K562 (cell line): Measurements from ENCODE around the gene NPFFR1. TPM values are rescaled to one million over a fixed set of nuclear protein-coding genes. Genes with fewer than 3 reads are reported as not detected.

Experiments
- ATAC-seq: fragments of 200-7000 bp; cut with Tn5 transposase; 3 replicates; pipeline ENCODE4 v1.9.1; 2020; ENCODE audit warnings: moderate library complexity
- BruUV-seq: library from RNA; stranded (reverse); fragments of 400-500 nt; replicated peaks from 2 replicates; lab custom pipeline; 2021; lab: Mats Ljungman, UMichigan
- CTCF ChIA-PET: fragments of 300-600 bp; formaldehyde crosslinking; extraction: SDS; loops from one replicate; lab custom pipeline; 2021; ENCODE audit warnings: low intra/inter-chr PET ratio; lab: Yijun Ruan, JAX
- POLR2A ChIA-PET: fragments of 300-600, 350-650 bp; sonication (Branson Sonifier 250); formaldehyde crosslinking; extraction: SDS; loops from one replicate; lab custom pipeline; 2021; ENCODE audit warnings: antibody characterized with exemption, inconsistent platforms; lab: Yijun Ruan, JAX
- DNase-seq, 4 experiments: peaks; one replicate each; pipeline versions ENCODE4 v3.0.0 to v3.0.0-alpha.2; 2011 to 2018; ENCODE audit warnings: low spot score in 3 of 4, mixed read lengths in 3 of 4; ENCODE audit errors: extremely low read depth in 1 of 4
- FAIRE-seq: peaks from 2 replicates; lab custom pipeline; 2011; peaks lifted over from hg19 to GRCh38; lab: Jason Lieb, UNC
- H2AFZ ChIP-seq: 2 replicates; pipeline ENCODE4 v1.6.0; 2011; ENCODE audit warnings: low read depth, low read length, control low read depth, inconsistent platforms
- H3K27ac ChIP-seq: fragments of 200-600 bp; 3 replicates; pipeline ENCODE4 v1.8.0; 2011; ENCODE audit warnings: low read depth, mild to moderate bottlenecking, control low read depth, inconsistent platforms, low read length, moderate library complexity, mixed read lengths; ENCODE audit errors: extremely low read depth
- H3K27me3 ChIP-seq, 2 experiments: fragments of 300-600 bp in 1 of 2; 2 replicates in 1 of 2; 3 replicates in 1 of 2; pipeline versions ENCODE4 v1.6.0 to v1.8.0; 2011; ENCODE audit warnings: inconsistent platforms in 2 of 2, low read length in 2 of 2, mild to moderate bottlenecking in 1 of 2, mixed read lengths in 1 of 2, moderate library complexity in 1 of 2; ENCODE audit not compliant: control insufficient read depth in 2 of 2, insufficient read depth in 2 of 2
- H3K36me3 ChIP-seq: fragments of 300-600 bp; 3 replicates; pipeline ENCODE4 v1.8.0; 2011; ENCODE audit warnings: mild to moderate bottlenecking, low read length, inconsistent platforms; ENCODE audit not compliant: control insufficient read depth, insufficient read depth
- H3K4me1 ChIP-seq, 2 experiments: fragments of 200-600 bp in 1 of 2; replicated peaks in 1 of 2; 2 replicates in 1 of 2; 3 replicates in 1 of 2; pipeline versions ENCODE4 v1.5.1 to v1.8.0; 2011; ENCODE audit warnings: inconsistent platforms in 2 of 2, low read length in 2 of 2, mild to moderate bottlenecking in 1 of 2, mixed read lengths in 1 of 2, moderate library complexity in 1 of 2; ENCODE audit not compliant: control insufficient read depth in 2 of 2, insufficient read depth in 2 of 2
- H3K4me2 ChIP-seq: 2 replicates; pipeline ENCODE4 v1.6.1; 2011; ENCODE audit warnings: low read length, control low read depth, inconsistent platforms, mixed read lengths; ENCODE audit not compliant: insufficient read depth
- H3K4me3 ChIP-seq: fragments of 200-600 bp; sonication (generic), shearing (Covaris generic); 2 replicates; pipeline ENCODE4 v1.5.1; 2016; ENCODE audit warnings: control low read depth, inconsistent platforms
- H3K79me2 ChIP-seq: fragments of 200-600 bp; 3 replicates; pipeline ENCODE4 v1.8.0; 2011; ENCODE audit warnings: low read length, inconsistent platforms; ENCODE audit not compliant: control insufficient read depth, insufficient read depth
- H3K9ac ChIP-seq, 2 experiments: 2 replicates each; pipeline versions ENCODE4 v1.6.0 to v1.6.1; 2011; ENCODE audit warnings: low read depth in 2 of 2, low read length in 2 of 2, control low read depth in 1 of 2, inconsistent platforms in 1 of 2, mild to moderate bottlenecking in 1 of 2, mixed read lengths in 1 of 2; ENCODE audit not compliant: insufficient read depth in 1 of 2
- H3K9me1 ChIP-seq: one replicate; pipeline ENCODE4 v1.6.0; 2011; ENCODE audit warnings: inconsistent platforms, mild to moderate bottlenecking, low read length, moderate library complexity; ENCODE audit not compliant: control insufficient read depth, insufficient read depth
- H3K9me3 ChIP-seq: replicated peaks from 2 replicates; pipeline ENCODE4 v1.5.1; 2011; ENCODE audit warnings: low read depth, low read length, inconsistent platforms; ENCODE audit not compliant: control insufficient read depth, insufficient read depth
- H4K20me1 ChIP-seq: replicated peaks from 2 replicates; pipeline ENCODE4 v1.6.1; 2011; ENCODE audit warnings: low read length, inconsistent platforms, mixed read lengths; ENCODE audit not compliant: control insufficient read depth, insufficient read depth
- COPS2 ChIP-seq: fragments of 450-650 bp; conservative IDR thresholded peaks from 2 replicates; pipeline ENCODE4 v1.6.1; 2016; ENCODE audit warnings: mild to moderate bottlenecking, moderate library complexity
- CSDE1 ChIP-seq, 2 experiments: fragments of 450-650 bp; IDR thresholded peaks; 2 replicates each; pipeline ENCODE4 v1.6.1; 2016; ENCODE audit warnings: mild to moderate bottlenecking in 1 of 2
- HOXB6 ChIP-seq: fragments of 250-450 bp; sonication (Bioruptor Pico); IDR thresholded peaks from 2 replicates; pipeline ENCODE4 v1.5.1; 2022; ENCODE audit warnings: mild to moderate bottlenecking, borderline replicate concordance
- KLF6 ChIP-seq: fragments of 250-450 bp; sonication (Bioruptor Pico); IDR thresholded peaks from 2 replicates; pipeline ENCODE4 v1.4.0; 2020; ENCODE audit warnings: mild to moderate bottlenecking, moderate library complexity, borderline replicate concordance
- NR4A1 ChIP-seq, 2 experiments: fragments of 250-450 bp in 1 of 2; fragments of 450-650 bp in 1 of 2; sonication (Bioruptor Pico) in 1 of 2; IDR thresholded peaks; 2 replicates each; pipeline versions ENCODE4 v1.4.0 to v1.6.1; 2016 to 2020; ENCODE audit warnings: mild to moderate bottlenecking in 2 of 2, missing compliant biosample characterization in 1 of 2, missing genetic modification characterization in 1 of 2, moderate library complexity in 1 of 2
- SETDB1 ChIP-seq: IDR thresholded peaks from one replicate; pipeline ENCODE4 v1.6.1; 2012; ENCODE audit warnings: low read length, control low read depth, inconsistent platforms
- TEAD4 ChIP-seq, 2 experiments: sonication (generic) in 1 of 2; formaldehyde crosslinking in 1 of 2; IDR thresholded peaks; 2 replicates each; pipeline versions ENCODE4 v1.6.1 to v1.8.0; 2012 to 2022; ENCODE audit warnings: borderline replicate concordance in 1 of 2, inconsistent platforms in 1 of 2, low read length in 1 of 2, mild to moderate bottlenecking in 1 of 2, missing genetic modification reagents in 1 of 2
- U2AF2 ChIP-seq: fragments of 200-400 bp; formaldehyde crosslinking; optimal IDR thresholded peaks from 2 replicates; pipeline ENCODE3; 2017; ENCODE audit warnings: low read depth, mild to moderate bottlenecking, low read length
- ZNF165 ChIP-seq: fragments of 250-450 bp; sonication (Bioruptor Pico); IDR thresholded peaks from 2 replicates; pipeline ENCODE4 v1.4.0; 2020; ENCODE audit warnings: borderline replicate concordance
- ZNF551 ChIP-seq: fragments of 250-450 bp; sonication (Bioruptor Pico); IDR thresholded peaks from 2 replicates; pipeline ENCODE4 v1.5.0; 2021; ENCODE audit warnings: mild to moderate bottlenecking, moderate library complexity
- ZNF586 ChIP-seq: fragments of 450-650 bp; formaldehyde crosslinking; conservative IDR thresholded peaks from 2 replicates; pipeline ENCODE4 v1.4.0; 2020; ENCODE audit warnings: mild to moderate bottlenecking, moderate library complexity
- ZNF778 ChIP-seq: fragments of 450-650 bp; formaldehyde crosslinking; IDR thresholded peaks from 2 replicates; pipeline ENCODE4 v1.4.0; 2020; ENCODE audit warnings: mild to moderate bottlenecking, moderate library complexity
- WGBS: fragments of 100-300 bp; shearing (Covaris generic); methylation state at CpG from one replicate; pipeline ENCODE4 v1.1.6; 2016; ENCODE audit warnings: low coverage, mixed read lengths; ENCODE audit not compliant: insufficient coverage; ENCODE audit errors: missing lambda C conversion rate; 5-methylcytosine and 5-hydroxymethylcytosine counted together
- in situ Hi-C: fragments of 300-500 bp; cut with MboI; formaldehyde crosslinking; loops from 4 replicates; pipeline ENCODE4 v1.15.0; 2018; ENCODE audit warnings: inconsistent platforms, mixed read lengths
- intact Hi-C: fragments of 100-400 bp; cut with micrococcal nuclease; formaldehyde crosslinking; loops from 2 replicates; pipeline ENCODE4 v1.14.2; 2022
- polyA plus RNA-seq, 8 experiments: library from polyadenylated mRNA; depleted of rRNA in 4 of 8; stranded (reverse) in 5 of 8; unstranded in 3 of 8; fragments of >200 nt; fragmentation: Nextera tagmentation in 2 of 8; fragmentation: Illumina TruSeq in 1 of 8; extraction: Ambion mirVana in 2 of 8; extraction: Trizol in 1 of 8; gene quantifications; 2 replicates each; pipeline versions ENCODE4 v1.2.1 to v1.2.3, GENCODE V29; 2011 to 2014; ENCODE audit warnings: inconsistent platforms in 1 of 8, missing spikeins in 1 of 8
- total RNA-seq, 7 experiments: library from RNA; depleted of rRNA in 6 of 7; stranded (reverse); fragments of >200 nt in 6 of 7; fragmentation: Illumina TruSeq in 2 of 7; extraction: Trizol in 2 of 7; gene quantifications; 2 replicates each; pipeline versions ENCODE4 v1.2.1 to v1.2.3, GENCODE V29; 2011 to 2021; ENCODE audit warnings: low replicate concordance in 1 of 7
- TF ChIP-seq, protein P1 (sequence below): fragments of 450-650 bp; IDR thresholded peaks from 2 replicates; pipeline ENCODE4 v1.7.0; 2016; ENCODE audit warnings: borderline replicate concordance
- TF ChIP-seq, protein P2 (sequence below), 2 experiments: IDR thresholded peaks in 1 of 2; conservative IDR thresholded peaks in 1 of 2; 2 replicates each; pipeline ENCODE4 v1.6.1; 2016; ENCODE audit warnings: low read depth in 2 of 2, mild to moderate bottlenecking in 1 of 2, missing compliant biosample characterization in 1 of 2, missing genetic modification characterization in 1 of 2, moderate library complexity in 1 of 2

NPFFR1 gene
- total and polyA plus RNA-seq, 9 of the 15 experiments (the other 6 are each of a cell fraction or from before 2014, with no cell fraction given) = under 0.01 TPM; not detected in 8

DNA sequence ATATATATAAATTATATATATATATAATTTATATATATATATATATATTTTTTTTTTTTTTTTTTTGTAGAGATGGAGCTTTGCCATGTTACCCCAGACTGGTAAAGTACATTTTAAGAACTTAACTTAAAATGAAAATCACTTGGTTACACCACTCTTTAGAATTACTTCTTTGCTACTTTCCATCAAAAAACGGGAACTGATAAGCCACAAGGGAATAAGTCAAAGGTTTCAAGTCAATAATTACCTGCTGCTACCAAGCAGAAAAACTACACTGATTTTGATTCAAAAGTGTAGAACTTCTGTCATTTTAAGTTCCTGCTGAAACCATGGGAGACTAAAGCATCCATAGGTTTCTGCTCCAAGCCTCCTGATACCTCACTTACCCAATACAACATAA, 62.8 kb downstream of the NPFFR1 start:
- no peak for TF ChIP-seq ZNF778 (CRISPR knock-in tag)
- no peak for TF ChIP-seq ZNF551 (CRISPR knock-in tag)
- TF ChIP-seq SETDB1 = no peak
- TF ChIP-seq, protein P1, sequence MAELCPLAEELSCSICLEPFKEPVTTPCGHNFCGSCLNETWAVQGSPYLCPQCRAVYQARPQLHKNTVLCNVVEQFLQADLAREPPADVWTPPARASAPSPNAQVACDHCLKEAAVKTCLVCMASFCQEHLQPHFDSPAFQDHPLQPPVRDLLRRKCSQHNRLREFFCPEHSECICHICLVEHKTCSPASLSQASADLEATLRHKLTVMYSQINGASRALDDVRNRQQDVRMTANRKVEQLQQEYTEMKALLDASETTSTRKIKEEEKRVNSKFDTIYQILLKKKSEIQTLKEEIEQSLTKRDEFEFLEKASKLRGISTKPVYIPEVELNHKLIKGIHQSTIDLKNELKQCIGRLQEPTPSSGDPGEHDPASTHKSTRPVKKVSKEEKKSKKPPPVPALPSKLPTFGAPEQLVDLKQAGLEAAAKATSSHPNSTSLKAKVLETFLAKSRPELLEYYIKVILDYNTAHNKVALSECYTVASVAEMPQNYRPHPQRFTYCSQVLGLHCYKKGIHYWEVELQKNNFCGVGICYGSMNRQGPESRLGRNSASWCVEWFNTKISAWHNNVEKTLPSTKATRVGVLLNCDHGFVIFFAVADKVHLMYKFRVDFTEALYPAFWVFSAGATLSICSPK = no peak
- TF ChIP-seq TEAD4 (IDR thresholded peaks at IDR 0.05; ENCODE audit: low read length) = no peak
- no peak for TF ChIP-seq TEAD4 (CRISPR knock-in tag; IDR thresholded peaks at IDR 0.05; ENCODE audit: borderline replicate concordance)
- no peak for TF ChIP-seq U2AF2
- TF ChIP-seq, protein P2, sequence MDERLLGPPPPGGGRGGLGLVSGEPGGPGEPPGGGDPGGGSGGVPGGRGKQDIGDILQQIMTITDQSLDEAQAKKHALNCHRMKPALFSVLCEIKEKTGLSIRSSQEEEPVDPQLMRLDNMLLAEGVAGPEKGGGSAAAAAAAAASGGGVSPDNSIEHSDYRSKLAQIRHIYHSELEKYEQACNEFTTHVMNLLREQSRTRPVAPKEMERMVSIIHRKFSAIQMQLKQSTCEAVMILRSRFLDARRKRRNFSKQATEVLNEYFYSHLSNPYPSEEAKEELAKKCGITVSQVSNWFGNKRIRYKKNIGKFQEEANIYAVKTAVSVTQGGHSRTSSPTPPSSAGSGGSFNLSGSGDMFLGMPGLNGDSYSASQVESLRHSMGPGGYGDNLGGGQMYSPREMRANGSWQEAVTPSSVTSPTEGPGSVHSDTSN (CRISPR knock-in tag; IDR thresholded peaks at IDR 0.05; ENCODE audit: low read depth) = no peak
- TF ChIP-seq, protein P2 (tag; conservative IDR thresholded peaks at IDR 0.05; ENCODE audit: low read depth) = no peak
- no peak for TF ChIP-seq ZNF165 (CRISPR knock-in tag)
- no peak for TF ChIP-seq NR4A1 (CRISPR knock-in tag; IDR thresholded peaks at IDR 0.05)
- TF ChIP-seq NR4A1 (tag; IDR thresholded peaks at IDR 0.05) = no peak
- TF ChIP-seq HOXB6 = no peak
- TF ChIP-seq COPS2 = no peak
- TF ChIP-seq ZNF586 = no peak
- no peak for TF ChIP-seq KLF6 (CRISPR knock-in tag)
- no peak for TF ChIP-seq CSDE1 (IDR thresholded peaks at IDR 0.05)
- in situ Hi-C loops = no loop called here
- CTCF ChIA-PET = interaction anchor here (0.6 to 2.6 kb wide), 8 partner anchors 44 to 319 kb away, joined by 3 to 77 read pairs (median 4); no protein-coding TSS in a partner anchor
- Histone ChIP-seq H3K79me2 (peaks cover 63% of the 10 kb centered on the region), H3K27ac (no peak overlapping the region), H3K27me3 (no peaks in the 10 kb centered on the region), H3K9ac (no peak overlapping the region), H4K20me1 (0 out of 2 replicates have a peak, but pooled peaks cover 2% of the 10 kb centered on the region), H3K9me1 (no peaks in the 10 kb centered on the region), H2AFZ (no peak overlapping the region), H3K9me3 (no peaks in the 10 kb centered on the region), H3K4me1 (0 out of 5 replicates have a peak, but pooled peaks cover 0 to 3% of the 10 kb centered on the region in 2 experiments), H3K36me3 (peaks cover 82% of the 10 kb centered on the region), H3K4me2 (no peak overlapping the region), H3K4me3 (no peak overlapping the region)
- FAIRE-seq (no peak), ATAC-seq (no peak), DNase-seq (no peak)
- intact Hi-C loops = loop anchor here (1.0 to 10.0 kb wide), 4 partner anchors 110 to 314 kb away; no protein-coding TSS in a partner anchor
- POLR2A ChIA-PET = interaction anchor here (0.9 to 3.1 kb wide), 10 partner anchors 9 to 316 kb away, joined by 3 to 20 read pairs (median 5); partner anchors contain the start of gene PPA1
- no TSS peak for BruUV-seq
- WGBS = 47% methylated on average over 1 of the region's 1 CpG
